NCI-H187 treated with DMSO at 0.1 percent for 48 hours (cell line): ENCODE data around the gene ZNF138.

ENCODE experiments used
- DNase-seq: peaks from one replicate; lab custom pipeline; 2025; lab: John Stamatoyannopoulos, UW

ZNF138 gene

GRCh38 chr7:64875658-64876406, 81.6 kb downstream of the ZNF138 start:
- no peak for DNase-seq

GRCh38 chr7:64876792-64877713, 82.8 kb downstream of the ZNF138 start:
- no peak for DNase-seq

- no peak for DNase-seq
These were observed 83.7 kb downstream of the ZNF138 start for GRCh38 chr7:64877714-64878610.

- no peak for DNase-seq
These were observed 84.5 kb downstream of the ZNF138 start for GRCh38 chr7:64878684-64879083.

GRCh38 chr7:64879086-64879730, 85.0 kb downstream of the ZNF138 start:
- DNase-seq: no peak

GRCh38 chr7:64879800-64880199, 85.6 kb downstream of the ZNF138 start:
- DNase-seq: no peak

- no peak for DNase-seq
These were observed 86.4 kb downstream of the ZNF138 start for GRCh38 chr7:64880322-64881297.

- no peak for DNase-seq
These were observed 87.4 kb downstream of the ZNF138 start for GRCh38 chr7:64881461-64882287.

GRCh38 chr7:64882341-64883112, 88.3 kb downstream of the ZNF138 start:
- no peak for DNase-seq
